ENCODE data around the gene CRYBB3.
A peak's percentile ranks its signal among the peaks of the same experiment; 100 is the strongest.
"Not testable (repeated sequence)": the region's sequence is repeated elsewhere in the genome, so short reads cannot be mapped to it uniquely, and the experiment has no call there.

Gene CRYBB3

GRCh38 chr22:25207553-25208157, 8.0 kb downstream of the CRYBB3 start:
- no peak for DNase-seq

- DNase-seq, result no peak
These were observed 8.7 kb downstream of the CRYBB3 start for GRCh38 chr22:25208328-25208727.

GRCh38 chr22:25208743-25209505, 9.3 kb downstream of the CRYBB3 start:
- DNase-seq, result no peak

DNA sequence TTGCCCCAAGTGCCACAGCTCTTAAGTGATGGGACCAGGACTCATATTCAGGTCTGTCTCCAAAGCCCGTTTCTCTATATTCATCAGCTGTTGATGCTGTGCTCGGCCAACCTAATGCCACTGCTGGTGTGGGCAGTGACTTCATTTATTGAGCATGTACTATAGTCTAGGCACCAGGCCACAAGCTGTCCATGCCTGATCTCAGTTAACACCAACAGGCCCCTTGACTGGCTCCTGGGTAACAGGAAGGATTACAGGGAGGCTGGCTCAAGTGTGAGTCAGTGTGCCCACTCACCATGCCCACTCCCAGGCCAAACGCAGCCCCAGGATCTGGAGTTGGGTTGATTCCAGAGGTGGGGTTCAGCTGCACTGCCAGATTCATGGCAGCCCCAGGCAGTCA, 11.1 kb downstream of the CRYBB3 start:
- DNase-seq, result no peak

DNA sequence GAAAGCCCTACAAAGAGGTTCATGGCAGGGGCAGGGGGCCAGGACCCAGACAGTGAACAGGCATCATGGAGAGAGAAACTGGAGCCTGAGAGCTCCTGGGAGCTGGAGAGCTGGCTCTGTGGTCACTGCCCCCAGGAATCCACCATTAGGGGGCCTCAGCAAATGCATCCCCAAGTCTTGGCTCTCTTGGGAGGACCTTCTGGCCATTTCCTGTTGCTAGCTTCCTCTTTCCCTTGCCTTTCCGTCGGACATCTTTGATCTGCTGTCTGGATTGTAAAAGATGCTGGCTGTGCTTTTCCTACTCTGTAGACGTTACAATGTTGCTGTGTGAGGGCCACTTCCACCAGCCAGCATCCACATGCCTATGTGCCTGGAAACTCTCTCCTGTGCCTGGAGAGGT, 12.7 kb downstream of the CRYBB3 start:
- no peak for DNase-seq

DNA sequence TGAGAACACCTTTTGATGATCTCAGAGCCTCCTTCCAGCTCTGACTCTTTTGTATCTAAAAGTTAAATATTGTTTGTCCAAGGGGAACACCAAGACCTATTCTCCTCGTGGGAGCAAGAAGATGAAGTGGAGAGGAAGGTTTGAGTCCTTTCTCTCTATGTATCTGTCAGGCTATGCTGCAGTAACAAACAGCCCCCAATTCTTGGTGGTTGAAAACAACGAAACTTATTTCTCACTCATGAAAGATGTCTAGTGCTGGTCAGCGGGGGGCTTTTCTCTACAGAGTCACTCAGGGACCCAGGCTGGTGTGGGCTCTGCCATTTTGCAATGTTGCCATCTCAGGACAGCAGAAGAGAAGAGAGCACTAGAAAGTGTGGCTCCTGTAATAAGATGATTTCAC, 13.6 kb downstream of the CRYBB3 start:
- DNase-seq, result no peak

DNA sequence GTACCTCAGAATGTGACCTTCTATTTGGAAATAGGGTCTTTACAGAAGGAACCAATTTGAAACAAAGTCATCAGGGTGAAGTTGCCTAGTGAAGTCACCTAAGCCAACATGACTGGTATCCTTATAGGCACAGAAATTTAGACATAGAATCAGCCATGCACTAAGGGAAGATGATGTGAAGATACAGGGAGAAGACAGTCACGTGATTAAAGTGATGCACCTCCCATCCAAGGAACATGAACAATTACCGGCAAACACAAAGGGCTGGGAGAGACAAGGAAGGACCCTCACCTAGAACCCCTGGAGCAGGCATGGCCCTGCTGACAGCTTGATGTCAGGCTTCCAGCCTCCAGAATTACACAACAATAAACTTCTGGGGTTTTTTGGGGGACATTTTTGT, 16.6 kb downstream of the CRYBB3 start:
- no peak for DNase-seq

DNA sequence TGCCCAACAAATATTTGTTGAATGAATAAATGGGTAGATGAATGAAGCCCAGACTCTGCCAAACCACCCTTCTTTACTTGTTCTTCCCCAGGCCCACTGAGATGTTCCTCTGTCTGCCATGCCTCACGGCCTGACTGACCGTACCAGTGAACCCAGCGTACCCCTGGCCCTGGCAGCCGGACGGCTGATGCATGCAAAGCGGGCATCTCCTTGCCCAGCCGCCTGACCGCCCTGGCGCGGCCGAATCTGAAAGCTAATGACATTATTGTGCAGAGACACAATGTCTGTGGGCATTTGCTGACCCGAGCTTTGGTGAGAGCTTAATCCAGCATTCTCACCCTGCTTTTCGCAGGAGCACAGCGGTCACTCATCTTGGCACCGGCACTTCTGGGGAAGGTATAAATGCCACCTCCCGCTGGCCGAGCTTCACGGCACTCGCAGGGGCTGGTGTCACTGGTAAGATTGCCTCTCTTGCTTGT, 19.6 kb downstream of the CRYBB3 start, which contains the start of gene CRYBB2:
CRYBB2 (plus strand) TSS at position 429 of the 479 bp plus-strand sequence. CDS start 1,791 bp downstream, outside the sequence.
- DNase-seq, result no peak

DNA sequence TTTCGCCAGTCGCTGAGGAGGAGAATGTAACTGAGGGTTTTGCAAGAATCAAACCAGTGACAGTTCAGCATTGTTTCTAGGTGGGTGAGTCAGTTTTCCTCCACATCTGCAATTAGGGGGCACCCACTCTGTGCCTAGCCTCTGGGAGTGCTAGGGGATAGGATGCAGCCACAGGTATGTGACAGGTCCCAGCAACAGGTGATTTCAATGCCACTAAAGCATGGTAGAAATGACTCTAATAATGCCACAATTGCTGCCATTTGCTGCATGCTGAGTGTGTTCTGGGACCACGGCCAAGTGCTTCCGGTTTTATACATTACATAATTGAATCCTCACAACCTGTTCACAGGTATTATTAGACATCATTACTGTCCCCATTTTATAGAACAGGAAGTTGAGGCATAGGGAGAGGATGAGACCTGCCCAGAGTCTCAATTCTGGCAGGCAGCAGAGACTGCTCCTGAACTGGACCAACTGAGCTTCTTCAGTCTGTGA, 20.3 kb downstream of the CRYBB3 start:
- no peak for DNase-seq

DNA sequence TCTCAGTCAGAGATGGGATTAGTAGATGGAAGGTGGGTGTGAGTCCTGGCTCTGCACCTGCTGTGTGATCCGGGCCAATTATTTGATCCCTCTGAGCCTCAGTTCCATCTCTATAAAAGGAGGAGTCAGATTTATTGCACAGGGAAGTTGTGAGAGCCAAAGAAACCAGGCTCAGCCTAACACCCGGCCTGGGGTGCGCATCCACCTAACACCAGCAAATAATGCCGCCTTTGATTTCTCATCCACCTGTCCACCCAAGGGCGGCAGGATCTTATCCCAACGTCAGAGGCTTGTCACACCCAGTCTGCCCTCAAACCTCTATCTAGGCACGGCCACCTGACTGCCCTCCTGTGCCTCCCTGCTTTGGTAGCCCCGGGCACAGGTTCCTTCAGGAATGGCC, 22.1 kb downstream of the CRYBB3 start:
- DNase-seq, result no peak

DNA sequence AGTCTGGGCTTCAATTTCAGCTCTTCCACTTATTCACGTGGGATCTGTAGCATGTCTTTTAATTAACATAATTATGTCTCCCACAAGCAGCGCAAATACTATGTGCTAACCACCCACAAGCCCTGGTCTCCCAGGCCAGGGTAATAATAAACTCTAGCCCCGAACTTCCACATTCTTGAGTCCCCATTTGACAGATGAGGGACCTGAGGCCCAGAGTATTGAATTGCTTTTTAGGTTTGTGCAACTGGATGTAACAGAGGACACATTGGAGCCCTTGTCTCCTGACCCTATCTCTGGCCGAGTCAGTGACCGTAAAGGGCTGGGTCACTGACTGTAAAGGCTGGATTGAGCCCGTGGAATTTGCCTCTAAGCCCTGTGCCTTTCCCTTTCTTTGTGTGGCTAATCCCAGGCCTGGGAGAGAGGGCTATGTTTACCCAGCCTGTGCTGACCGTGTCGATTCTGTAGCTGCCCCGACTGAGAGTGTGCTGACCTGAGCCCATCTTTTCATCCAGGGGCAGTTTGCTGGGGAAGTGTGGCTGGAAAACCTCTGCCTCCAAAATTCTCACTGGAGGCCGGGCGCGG, 23.7 kb downstream of the CRYBB3 start:
- no peak for DNase-seq

- DNase-seq, result no peak
These were observed 29.2 kb downstream of the CRYBB3 start for GRCh38 chr22:25228822-25229221.

GRCh38 chr22:25230760-25231159, 31.1 kb downstream of the CRYBB3 start:
- not testable (repeated sequence) for DNase-seq

GRCh38 chr22:25232301-25232700, 32.6 kb downstream of the CRYBB3 start:
- DNase-seq, result no peak

GRCh38 chr22:25233706-25234105, 34.0 kb downstream of the CRYBB3 start:
- not testable (repeated sequence) for DNase-seq

- peak; percentile 88 for DNase-seq
These were observed 36.1 kb downstream of the CRYBB3 start for GRCh38 chr22:25235547-25236290.

DNA sequence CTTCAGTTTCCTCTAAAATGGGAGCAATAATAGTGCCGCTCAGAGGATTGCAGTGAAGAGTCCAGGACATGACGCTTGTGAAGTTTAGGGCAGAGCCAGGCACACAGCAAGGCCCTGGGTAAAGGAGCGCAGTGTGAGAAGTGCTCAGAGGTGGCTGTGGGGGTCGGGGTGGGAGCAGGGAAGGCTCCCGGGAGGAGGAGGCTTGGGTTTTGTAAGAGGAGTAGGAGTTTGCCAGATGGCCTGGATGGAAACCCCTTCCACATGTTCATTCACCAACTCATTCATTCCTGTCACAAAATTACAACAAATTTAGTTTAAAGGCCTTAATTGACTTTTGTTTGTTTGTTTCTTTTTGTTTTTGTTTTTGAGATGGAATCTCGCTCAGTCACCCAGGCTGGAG, 36.8 kb downstream of the CRYBB3 start:
- DNase-seq, result no peak

DNA sequence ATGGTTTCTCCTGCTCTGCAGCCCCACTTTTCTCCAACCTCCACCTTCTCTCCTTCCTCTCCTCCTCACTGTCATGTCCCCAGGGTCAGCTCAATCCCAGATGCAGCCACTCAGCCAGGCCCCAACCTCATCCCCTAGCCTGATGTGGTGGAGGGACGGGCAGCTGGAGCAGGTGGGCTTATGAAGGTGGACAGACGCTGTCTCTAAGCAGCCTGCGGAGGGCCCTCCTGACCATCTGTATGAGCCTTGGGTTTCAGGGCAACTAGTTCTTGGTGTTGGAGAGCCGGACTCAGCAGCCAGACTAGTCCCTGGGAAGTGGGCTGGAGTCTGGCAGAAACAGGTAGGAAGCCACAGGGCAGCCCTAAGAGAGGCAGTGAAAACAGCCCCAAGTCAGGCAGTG, 37.8 kb downstream of the CRYBB3 start:
- DNase-seq, result no peak

- not testable (repeated sequence) for DNase-seq
These were observed 38.4 kb downstream of the CRYBB3 start for GRCh38 chr22:25238058-25238457.

DNA sequence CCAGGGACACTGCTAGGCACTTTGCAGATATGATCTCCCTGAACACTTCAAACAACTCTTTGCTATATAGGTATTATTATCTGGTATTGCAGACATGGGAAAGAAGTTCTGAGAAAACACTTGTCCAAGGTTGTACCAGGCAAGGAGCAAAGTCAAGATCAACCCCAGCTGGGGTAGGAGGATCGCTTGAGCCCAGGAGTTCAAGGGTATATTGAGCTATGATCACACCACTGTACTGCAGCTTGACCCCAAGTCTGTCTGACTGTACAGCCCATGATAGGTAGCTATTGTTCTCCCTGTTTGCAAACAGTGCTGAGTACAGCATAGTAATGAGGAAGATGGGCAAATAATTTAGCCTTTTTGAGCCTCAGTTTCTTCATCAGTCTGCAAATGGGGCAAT, 55.5 kb downstream of the CRYBB3 start:
- DNase-seq, result not testable (repeated sequence)
